GM21526 (cell line): ENCODE measurements around the gene REST.
"Not testable (repeated sequence)": the region's sequence is repeated elsewhere in the genome, so short reads cannot be mapped to it uniquely, and the experiment has no call there.

ENCODE experiments used
- ATAC-seq: cut with Tn5 transposase; IDR thresholded peaks from one replicate; pipeline ENCODE4 v1.9.1; 2021; ENCODE audit warnings: moderate library complexity; ENCODE audit not compliant: unreplicated experiment, low FRiP score

REST gene, protein sequence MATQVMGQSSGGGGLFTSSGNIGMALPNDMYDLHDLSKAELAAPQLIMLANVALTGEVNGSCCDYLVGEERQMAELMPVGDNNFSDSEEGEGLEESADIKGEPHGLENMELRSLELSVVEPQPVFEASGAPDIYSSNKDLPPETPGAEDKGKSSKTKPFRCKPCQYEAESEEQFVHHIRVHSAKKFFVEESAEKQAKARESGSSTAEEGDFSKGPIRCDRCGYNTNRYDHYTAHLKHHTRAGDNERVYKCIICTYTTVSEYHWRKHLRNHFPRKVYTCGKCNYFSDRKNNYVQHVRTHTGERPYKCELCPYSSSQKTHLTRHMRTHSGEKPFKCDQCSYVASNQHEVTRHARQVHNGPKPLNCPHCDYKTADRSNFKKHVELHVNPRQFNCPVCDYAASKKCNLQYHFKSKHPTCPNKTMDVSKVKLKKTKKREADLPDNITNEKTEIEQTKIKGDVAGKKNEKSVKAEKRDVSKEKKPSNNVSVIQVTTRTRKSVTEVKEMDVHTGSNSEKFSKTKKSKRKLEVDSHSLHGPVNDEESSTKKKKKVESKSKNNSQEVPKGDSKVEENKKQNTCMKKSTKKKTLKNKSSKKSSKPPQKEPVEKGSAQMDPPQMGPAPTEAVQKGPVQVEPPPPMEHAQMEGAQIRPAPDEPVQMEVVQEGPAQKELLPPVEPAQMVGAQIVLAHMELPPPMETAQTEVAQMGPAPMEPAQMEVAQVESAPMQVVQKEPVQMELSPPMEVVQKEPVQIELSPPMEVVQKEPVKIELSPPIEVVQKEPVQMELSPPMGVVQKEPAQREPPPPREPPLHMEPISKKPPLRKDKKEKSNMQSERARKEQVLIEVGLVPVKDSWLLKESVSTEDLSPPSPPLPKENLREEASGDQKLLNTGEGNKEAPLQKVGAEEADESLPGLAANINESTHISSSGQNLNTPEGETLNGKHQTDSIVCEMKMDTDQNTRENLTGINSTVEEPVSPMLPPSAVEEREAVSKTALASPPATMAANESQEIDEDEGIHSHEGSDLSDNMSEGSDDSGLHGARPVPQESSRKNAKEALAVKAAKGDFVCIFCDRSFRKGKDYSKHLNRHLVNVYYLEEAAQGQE

GRCh38 chr4:56907489-56908205 is at the start of gene REST:
TSS of gene REST (plus strand) at chr4:56907900. CDS start at chr4:56910639, 2,739 bp downstream.
- ATAC-seq = peak; percentile 48

DNA sequence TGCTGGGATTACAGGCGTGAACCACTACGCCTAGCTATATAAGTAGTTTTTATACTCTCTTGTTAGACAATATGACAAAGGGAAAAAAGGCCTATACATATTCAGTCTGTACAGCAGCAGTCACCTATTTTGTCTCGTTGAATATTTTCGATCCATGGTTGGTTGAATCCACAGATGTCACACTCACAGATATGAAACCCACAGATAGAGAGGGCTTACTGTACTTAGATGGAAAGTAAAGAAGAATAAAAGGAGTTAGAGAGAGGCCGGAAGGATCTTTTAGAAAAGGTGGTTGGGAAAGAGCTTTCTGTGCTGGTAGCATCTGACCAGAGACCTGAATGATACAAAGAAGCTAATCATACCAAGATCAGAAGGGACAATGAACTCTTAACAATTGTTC is 47.9 kb upstream of the REST start:
- ATAC-seq = no peak

DNA sequence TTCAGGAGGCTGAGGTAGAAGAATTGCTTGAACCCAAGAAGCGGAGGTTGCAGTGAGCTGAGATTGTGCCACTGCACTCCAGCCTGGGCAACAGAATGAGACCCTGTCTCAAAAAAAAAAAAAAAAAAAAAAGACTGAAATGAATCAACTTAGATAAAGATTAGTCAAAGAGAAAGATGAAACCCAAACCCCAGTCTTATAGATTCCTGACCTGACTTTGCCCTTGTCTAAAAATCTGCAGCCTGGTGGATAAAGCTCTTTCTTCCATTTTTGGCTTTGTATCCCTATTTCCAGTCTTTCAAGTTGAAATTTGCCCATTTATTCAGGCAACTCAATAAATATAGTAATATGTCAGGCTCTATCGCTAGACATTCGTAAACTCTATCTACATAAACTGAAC is 46.9 kb upstream of the REST start:
- ATAC-seq = no peak

DNA sequence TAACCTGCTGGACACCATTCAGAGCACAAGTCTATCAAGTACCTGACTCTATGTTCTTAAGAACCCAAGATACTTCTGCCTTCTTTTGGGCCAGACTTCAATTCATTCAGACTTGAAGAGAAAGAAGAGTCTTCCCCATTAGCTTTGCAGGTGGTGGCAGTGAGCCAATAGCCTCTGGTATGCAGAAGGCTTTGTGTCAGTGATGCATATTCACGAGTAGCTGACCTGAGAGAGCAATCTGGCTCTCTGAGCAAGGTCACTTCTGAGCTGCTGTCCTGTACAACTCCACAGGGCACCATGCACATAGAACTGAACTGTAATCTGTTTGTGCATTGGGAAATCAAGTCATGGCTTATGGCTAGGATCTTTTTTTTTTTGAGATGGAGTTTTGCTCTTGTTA is 46.3 kb upstream of the REST start:
- ATAC-seq = no peak

GRCh38 chr4:56863441-56864139 is 44.1 kb upstream of the REST start:
- ATAC-seq = no peak

- ATAC-seq = no peak
Measured at GRCh38 chr4:56870946-56871345, 36.8 kb upstream of the REST start.

DNA sequence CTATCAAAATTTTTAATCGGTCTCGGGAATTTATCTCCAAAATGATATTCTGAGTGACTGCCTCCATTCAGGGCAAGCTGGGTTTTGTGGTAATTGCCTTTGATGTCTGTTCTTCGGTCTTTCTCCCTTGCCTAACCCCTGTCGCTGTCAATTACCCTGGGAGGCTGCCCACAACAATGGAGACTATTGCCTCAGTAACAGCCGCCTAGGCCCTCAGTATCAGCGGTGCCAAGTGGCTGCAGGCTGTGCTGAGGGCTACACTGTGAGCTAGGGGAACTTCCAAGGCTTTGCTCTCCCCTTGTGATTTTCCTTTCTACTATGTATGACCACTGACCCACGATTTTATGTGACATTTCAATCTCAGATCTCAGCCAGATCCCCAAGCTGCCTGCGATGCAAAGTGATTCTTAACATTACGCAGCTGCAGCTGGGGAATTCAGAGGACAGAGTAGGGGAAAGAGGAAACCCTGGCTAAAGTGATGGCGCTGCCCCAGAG is 36.3 kb upstream of the REST start:
- no peak for ATAC-seq

GRCh38 chr4:56874166-56874565 is 33.5 kb upstream of the REST start:
- ATAC-seq = no peak

DNA sequence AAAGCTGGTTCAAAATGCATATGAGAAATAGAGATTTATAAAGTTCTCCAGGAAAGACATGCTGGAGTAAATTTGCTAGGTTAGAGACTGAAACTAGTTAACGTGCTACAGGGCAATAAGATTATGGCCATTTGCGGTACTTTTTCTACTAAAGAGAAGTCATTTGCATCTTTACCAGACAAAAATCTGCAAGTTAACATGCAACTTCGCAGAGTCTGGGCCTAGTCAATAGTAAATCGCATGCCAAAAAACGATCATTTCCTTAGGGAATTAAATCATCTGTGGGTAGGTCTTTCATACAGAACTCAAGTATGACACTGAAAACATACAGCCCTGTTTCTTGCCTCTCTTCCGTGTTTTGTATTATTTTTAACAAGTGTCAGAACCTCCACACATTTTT is 32.8 kb upstream of the REST start:
- no peak for ATAC-seq

- no peak for ATAC-seq
Measured at GRCh38 chr4:56876264-56876663, 31.4 kb upstream of the REST start.

DNA sequence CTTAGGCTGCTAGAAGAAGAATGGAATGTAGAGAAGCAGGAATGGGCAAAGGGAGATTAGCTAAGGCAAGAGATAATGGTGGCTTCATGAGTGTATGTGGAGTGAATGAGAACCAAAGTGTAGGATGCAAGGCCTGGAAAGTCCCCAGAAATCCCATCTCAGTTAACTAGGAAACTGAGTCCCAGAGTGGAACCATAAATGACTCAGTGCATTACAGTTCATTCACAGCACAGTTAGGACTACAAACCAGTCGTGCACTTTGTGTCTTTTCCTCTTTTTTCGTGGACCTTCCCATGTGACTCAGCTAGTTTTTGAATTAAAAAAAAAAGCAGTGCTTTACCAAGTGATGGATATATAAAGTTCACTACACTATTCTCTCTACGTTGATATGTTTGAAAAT is 27.7 kb upstream of the REST start:
- ATAC-seq = no peak

GRCh38 chr4:56880572-56880971 is 27.1 kb upstream of the REST start:
- no peak for ATAC-seq

GRCh38 chr4:56884511-56884910 is 23.2 kb upstream of the REST start:
- ATAC-seq = not testable (repeated sequence)

DNA sequence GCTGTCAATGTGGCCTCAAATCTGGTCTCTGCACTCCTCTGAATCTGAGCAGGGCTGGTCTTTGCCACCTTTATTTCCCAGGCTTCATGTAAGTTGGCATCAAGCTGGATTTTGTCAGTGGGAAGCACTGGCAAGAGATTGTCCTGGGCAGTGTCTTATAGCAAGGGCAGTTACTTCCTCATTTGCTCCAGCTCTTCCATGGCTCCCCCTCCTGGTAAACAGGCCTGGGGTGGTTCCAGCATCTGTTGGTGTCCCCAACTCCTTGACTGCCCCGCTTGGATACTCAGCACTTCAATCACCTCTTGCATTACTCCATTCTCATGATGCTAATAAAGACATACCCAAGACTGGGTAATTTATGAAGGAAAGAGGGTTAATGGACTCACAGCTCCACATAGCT is 15.0 kb upstream of the REST start:
- ATAC-seq = no peak

- ATAC-seq = not testable (repeated sequence)
Measured at GRCh38 chr4:56897842-56898241, 9.9 kb upstream of the REST start.

DNA sequence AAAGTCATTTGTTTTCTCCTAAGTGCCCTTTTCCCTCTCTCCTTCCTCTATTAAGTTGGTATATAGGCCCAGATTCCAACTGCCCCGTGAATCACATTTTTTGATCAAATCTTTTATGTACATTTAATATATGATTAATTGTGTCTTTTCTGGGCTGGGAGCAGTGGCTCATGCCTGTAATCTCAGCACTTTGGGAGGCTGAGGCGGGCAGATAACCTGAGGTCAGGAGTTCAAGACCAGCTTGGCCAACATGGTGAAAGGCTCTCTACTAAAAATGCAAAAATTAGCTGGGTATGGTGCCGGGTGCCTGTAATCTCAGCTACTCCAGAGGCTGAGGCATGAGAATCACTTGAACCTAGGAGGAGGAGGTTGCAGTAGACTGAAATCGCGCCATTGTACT is 7.5 kb upstream of the REST start:
- not testable (repeated sequence) for ATAC-seq

DNA sequence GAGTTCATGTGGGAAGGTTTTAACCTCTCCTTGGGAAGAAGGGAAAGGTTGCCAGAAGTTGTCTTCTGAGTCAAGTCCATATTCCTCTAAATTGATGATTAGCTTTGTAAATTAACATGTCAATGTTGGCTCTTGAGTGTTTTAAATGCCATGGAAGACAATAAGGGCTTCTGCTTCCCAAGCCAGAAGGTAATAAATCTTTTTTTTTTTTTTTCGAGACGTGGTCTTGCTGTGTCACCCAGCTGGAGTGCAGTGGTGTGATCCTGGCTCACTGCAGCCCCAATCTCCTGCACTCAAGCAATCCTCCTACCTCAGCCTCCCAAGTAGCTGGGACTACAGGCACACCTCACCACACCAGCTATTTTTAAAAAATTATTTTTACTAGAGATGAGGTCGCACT is 5.0 kb upstream of the REST start:
- ATAC-seq = no peak

- no peak for ATAC-seq
Measured at GRCh38 chr4:56905796-56906195, 1.9 kb upstream of the REST start.

- ATAC-seq = no peak
Measured at GRCh38 chr4:56906489-56907393, 959 bp upstream of the REST start.
